Measurements from ENCODE around the gene MEIOB. TPM values are rescaled to one million over a fixed set of nuclear protein-coding genes. Genes with fewer than 3 reads are reported as not detected.

The MEIOB gene
- polyA plus RNA-seq, 1 of the 3 experiments (the other 2 are of a cell fraction) = not detected

DNA sequence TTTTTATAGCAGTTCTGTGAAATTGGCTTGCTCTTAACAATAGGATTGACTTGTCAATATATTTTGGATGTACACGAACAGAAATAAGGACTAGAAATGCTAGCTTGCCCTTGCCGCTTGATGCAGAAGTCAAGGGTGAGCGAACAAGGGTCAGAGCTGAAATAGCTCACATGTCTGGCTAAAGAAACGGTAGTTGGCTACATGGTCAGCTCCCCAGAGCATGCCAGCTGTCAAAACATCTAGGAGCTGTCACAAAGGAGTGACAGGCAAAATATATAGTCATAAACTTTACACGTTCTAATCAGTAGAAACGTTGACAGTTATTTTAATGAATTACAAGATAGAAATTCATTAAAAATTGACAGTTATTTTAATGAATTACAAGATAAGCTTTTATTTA lies 2.9 kb upstream of the MEIOB start:
- Histone ChIP-seq H3K36me3 (replicated peaks in 1 of 2; ENCODE audit: control insufficient read depth in 1 of 2, insufficient read depth in 2 of 2, low read length in 1 of 2) (no peaks in the 10 kb centered on the region), H3K79me2 (ENCODE audit: insufficient read depth) (no peaks in the 10 kb centered on the region), H3K27me3 (ENCODE audit: insufficient read depth) (peaks cover 9% of the 10 kb centered on the region; the same call in 1 of the 2 replicates), H3K9me2 (no peaks in the 10 kb centered on the region), H2AFZ (ENCODE audit: low read depth) (no peak overlapping the region), H3K4me3 (ENCODE audit: low read depth in 2 of 2, low read length in 1 of 2) (no peak overlapping the region), H3K4me2 (no peak overlapping the region), H3K4me1 (ENCODE audit: control insufficient read depth in 1 of 2, insufficient read depth in 2 of 2, low read depth in 1 of 2, low read length in 1 of 2) (no peaks in the 10 kb centered on the region; a peak in 2 of 4 replicates), H4K20me1 (ENCODE audit: insufficient read depth) (no peaks in the 10 kb centered on the region), H3K27ac (ENCODE audit: low read depth in 2 of 2, low read length in 1 of 2) (no peak overlapping the region), H3F3A (replicated peaks; ENCODE audit: insufficient read depth) (no peaks in the 10 kb centered on the region), H3K9me3 (no peaks in the 10 kb centered on the region), H3K9ac (no peak overlapping the region)
- TF ChIP-seq USF1 (IDR thresholded peaks at IDR 0.05; ENCODE audit: borderline replicate concordance, low read depth) (no peak), POLR2AphosphoS5 (IDR thresholded peaks at IDR 0.05; ENCODE audit: low read depth, low read length) (no peak), REST (IDR thresholded peaks at IDR 0.05; ENCODE audit: low read depth, low read length) (no peak), RXRA (IDR thresholded peaks at IDR 0.05; ENCODE audit: borderline replicate concordance, low read depth) (no peak), RAD21 (IDR thresholded peaks at IDR 0.05; ENCODE audit: low read length) (no peak), GATA2 (CRISPR knock-in tag; IDR thresholded peaks at IDR 0.05) (no peak), TCF12 (IDR thresholded peaks at IDR 0.05) (no peak), JUND (IDR thresholded peaks at IDR 0.05) (no peak), MXI1 (IDR thresholded peaks at IDR 0.05; ENCODE audit: low read depth, low read length) (no peak), FOXM1 (IDR thresholded peaks at IDR 0.05; ENCODE audit: low read depth) (no peak)
- DNase-seq = no peak
- POLR2A ChIA-PET = no interaction called here
- CTCF ChIA-PET = interaction anchor here (2.2 to 7.2 kb wide), 3 partner anchors 11 to 55 kb away, joined by 8 to 42 read pairs (median 9); no protein-coding TSS in a partner anchor
- 57% methylated on average over 6 of the region's 6 CpGs for WGBS (ENCODE audit: low lambda C conversion rate)

- Histone ChIP-seq H3K9me3 (no peaks in the 10 kb centered on the region), H3K79me2 (ENCODE audit: insufficient read depth) (no peaks in the 10 kb centered on the region), H3K9ac (no peak overlapping the region), H3K4me2 (peak overlapping the region; percentile 38; the same call in 1 of the 2 replicates), H3K4me3 (ENCODE audit: low read depth in 2 of 2, low read length in 1 of 2) (no peak overlapping the region), H3K9me2 (no peaks in the 10 kb centered on the region), H4K20me1 (ENCODE audit: insufficient read depth) (no peaks in the 10 kb centered on the region), H3F3A (replicated peaks; ENCODE audit: insufficient read depth) (no peaks in the 10 kb centered on the region), H3K4me1 (ENCODE audit: control insufficient read depth in 1 of 2, insufficient read depth in 2 of 2, low read depth in 1 of 2, low read length in 1 of 2) (no peaks in the 10 kb centered on the region; a peak in 2 of 4 replicates), H3K36me3 (replicated peaks in 1 of 2; ENCODE audit: control insufficient read depth in 1 of 2, insufficient read depth in 2 of 2, low read length in 1 of 2) (no peaks in the 10 kb centered on the region), H3K27ac (ENCODE audit: low read depth in 2 of 2, low read length in 1 of 2) (peak overlapping the region in 1 of 2 experiments; percentile 21; a peak in 1 of 4 replicates), H2AFZ (ENCODE audit: low read depth) (peak overlapping the region; percentile 66; the same call in 1 of the 2 replicates), H3K27me3 (ENCODE audit: insufficient read depth) (no peaks in the 10 kb centered on the region; the same call in 1 of the 2 replicates)
- 43% methylated on average over 9 of the region's 9 CpGs for WGBS (ENCODE audit: low lambda C conversion rate)
- CTCF ChIA-PET = interaction anchor here (12.8 kb wide), 1 partner anchor 58 kb away, joined by 137 read pairs; no protein-coding TSS in a partner anchor
- DNase-seq = no peak
- TF ChIP-seq PBX3 (IDR thresholded peaks at IDR 0.05) (peak; percentile 36; the same call in 1 of the 2 replicates), POLR2AphosphoS5 (IDR thresholded peaks at IDR 0.05; ENCODE audit: low read depth, low read length) (no peak), FOSL2 (IDR thresholded peaks at IDR 0.05; ENCODE audit: borderline replicate concordance, low read depth) (peak; percentile 74), RXRA (IDR thresholded peaks at IDR 0.05; ENCODE audit: borderline replicate concordance, low read depth) (no peak), REST (IDR thresholded peaks at IDR 0.05; ENCODE audit: low read depth, low read length) (no peak), JUND (IDR thresholded peaks at IDR 0.05) (peak; percentile 64), NFIC (IDR thresholded peaks at IDR 0.05; ENCODE audit: borderline replicate concordance) (no peak)
- TF ChIP-seq, protein P1, sequence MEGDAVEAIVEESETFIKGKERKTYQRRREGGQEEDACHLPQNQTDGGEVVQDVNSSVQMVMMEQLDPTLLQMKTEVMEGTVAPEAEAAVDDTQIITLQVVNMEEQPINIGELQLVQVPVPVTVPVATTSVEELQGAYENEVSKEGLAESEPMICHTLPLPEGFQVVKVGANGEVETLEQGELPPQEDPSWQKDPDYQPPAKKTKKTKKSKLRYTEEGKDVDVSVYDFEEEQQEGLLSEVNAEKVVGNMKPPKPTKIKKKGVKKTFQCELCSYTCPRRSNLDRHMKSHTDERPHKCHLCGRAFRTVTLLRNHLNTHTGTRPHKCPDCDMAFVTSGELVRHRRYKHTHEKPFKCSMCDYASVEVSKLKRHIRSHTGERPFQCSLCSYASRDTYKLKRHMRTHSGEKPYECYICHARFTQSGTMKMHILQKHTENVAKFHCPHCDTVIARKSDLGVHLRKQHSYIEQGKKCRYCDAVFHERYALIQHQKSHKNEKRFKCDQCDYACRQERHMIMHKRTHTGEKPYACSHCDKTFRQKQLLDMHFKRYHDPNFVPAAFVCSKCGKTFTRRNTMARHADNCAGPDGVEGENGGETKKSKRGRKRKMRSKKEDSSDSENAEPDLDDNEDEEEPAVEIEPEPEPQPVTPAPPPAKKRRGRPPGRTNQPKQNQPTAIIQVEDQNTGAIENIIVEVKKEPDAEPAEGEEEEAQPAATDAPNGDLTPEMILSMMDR (IDR thresholded peaks at IDR 0.05) = no peak
- POLR2A ChIA-PET = no interaction called here
Observed at GRCh38 chr16:1870365-1871082, 1.4 kb downstream of the MEIOB start.

Data from SK-N-SH (cell line).